Activated T-cell treated with anti-CD3 and anti-CD28 coated beads for 4 hours (primary cell): ENCODE results near the gene COPS8.

Source experiments
- DNase-seq: peaks from one replicate; pipeline ENCODE4 v3.0.0-alpha.2; 2020

COPS8 gene

GRCh38 chr2:237134321-237135230, 48.9 kb downstream of the COPS8 start:
- DNase-seq, result no peak

DNA sequence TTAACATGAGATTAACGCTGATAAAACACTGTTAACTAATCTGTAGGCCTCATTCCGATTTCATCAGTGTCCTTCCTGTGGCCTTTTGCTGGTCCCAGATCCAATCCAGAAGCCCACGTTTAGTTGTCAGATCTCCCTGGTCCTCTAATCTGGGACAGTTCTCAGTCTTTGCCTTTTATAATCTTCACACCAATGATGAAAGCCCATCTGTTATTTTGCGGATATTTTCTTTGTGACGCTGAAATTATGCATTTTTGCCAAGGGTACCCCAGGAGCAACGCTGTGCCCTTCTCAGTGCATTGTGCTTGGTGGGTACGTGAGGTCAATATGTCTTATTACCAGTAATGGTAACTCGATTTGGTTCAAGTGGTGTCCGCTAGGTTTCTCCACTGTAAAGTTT, 51.1 kb downstream of the COPS8 start:
- no peak for DNase-seq

DNA sequence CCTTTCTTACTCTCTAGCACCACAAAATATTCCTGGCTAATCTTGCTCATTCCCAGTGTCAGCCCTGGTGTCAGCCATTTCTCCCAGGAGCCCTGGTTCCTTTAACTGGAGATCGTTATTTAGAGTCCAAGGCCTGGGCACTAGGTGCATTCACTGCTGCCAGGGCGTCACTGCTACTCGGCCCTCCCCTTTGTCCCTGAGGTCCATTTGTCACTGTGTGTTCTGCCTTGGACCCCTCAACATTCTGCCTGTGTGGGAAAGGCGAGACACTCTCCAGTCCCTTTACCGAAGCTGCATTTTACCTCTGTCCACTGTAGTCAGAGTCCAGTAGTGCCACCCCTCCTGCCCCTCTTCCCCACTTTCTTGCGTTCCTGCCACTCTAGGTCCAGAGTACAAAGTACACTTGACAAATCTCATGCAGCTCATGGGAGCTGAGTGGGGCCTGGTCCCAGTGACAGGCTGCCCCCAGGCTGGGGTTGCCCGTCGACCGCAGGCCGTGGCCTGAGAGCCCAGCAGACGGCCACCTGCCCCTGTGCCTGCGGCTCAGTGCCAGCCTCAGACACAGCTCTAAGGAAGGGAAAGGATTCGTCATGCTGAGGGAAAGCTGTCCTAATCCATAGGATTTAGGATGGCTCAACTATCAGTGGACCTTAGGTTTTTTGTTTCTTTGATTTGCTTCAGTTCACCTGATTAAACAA, 52.1 kb downstream of the COPS8 start:
- DNase-seq, result no peak

- DNase-seq, result no peak
Measured at GRCh38 chr2:237139123-237139675, 53.5 kb downstream of the COPS8 start.

GRCh38 chr2:237140689-237141285, 55.1 kb downstream of the COPS8 start:
- DNase-seq, result no peak

DNA sequence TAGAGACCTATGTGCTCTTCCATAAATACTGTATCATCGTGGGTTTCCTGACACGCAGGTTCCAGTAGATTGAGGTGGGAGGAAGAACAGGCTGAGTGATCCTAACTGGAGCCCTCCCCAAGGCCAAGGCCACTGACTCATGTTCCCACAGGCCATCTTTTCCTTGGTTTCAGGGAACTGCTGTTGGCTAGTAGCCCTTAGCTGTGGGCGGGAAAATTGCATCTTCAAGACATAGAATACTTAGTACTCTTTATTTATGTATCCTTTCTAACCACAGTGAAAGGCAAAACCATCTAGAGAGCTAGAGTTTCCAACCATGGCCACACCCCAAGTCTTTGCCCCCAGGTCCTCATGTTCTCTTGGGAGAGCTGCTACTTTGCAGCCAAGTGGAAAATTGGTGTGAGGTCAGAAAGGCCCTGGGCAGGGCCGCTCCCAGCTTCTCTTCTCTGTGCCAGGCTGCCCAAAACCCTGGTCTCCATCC, 55.9 kb downstream of the COPS8 start:
- DNase-seq, result no peak

DNA sequence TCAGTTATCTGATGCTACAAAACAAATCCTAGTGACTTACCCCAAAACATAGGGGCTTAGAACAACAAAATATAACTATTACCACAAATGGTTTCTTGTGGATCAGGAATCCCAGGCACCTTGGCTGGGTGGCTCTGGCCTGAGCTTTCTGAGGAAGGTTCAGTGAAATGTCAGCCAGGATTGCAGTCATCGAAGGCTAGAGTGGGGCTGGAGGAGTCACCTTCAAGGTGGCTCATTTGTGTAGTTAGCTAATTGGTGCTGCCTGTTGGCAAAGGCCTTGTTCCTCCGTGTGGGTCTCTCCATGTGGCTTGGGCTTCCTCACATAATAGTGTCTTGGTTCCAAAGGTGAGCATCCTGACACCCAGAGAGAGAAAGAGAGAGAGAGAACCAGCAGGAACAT, 57.4 kb downstream of the COPS8 start:
- DNase-seq, result no peak

DNA sequence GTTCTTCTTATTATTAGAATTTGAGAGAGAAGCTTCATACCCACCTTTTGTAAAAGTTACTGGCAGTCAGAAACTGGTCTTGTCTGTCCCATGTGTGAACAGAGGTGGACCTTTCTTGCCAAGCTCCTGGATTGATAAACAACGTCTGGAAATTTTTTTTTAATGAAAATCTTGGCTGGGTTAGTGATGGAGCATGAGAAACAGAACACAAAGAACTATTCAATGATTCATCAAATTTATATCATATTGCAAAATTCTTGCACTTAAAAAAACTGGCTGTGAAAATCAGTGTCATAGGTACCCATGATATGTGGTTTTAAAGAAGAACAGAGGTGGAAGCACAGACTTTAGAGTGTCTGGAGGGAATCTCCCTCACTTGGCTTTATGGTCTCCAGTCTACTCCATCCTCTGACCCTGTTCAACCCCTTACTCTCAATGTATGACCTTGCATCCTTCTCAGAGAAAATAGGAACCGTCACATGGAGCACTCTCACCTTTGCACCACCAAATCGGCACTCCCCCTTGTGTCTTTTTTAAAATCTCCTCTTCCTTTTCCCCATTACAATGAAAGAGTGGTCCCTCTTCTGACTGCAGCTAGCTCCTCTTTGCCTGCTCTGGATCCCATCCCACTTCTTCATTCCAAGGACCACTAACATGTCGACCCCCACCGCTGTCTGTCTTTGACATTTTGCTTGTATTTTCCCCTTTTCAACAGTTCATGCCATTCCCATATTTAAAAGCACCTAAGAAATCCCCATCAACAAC, 58.2 kb downstream of the COPS8 start:
- no peak for DNase-seq

DNA sequence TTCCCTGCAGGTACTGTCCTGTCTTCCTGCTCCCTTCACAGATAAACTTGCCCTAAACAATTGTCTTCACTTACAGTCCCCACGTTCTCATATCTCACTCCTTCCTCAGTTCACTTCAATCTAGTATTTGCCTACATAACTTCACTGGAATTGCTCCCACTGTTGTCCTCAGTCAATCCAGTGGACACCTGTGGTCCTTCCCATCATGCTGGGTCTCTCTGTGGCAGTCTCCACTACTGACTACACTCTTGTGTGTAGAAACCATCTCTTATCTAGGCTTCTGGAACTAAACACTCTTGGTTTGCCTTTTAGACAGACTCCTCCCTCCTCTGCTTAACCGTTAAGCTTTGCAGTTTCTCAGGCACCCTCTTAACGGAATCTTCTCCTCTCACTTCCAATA, 58.8 kb downstream of the COPS8 start:
- DNase-seq, result no peak

DNA sequence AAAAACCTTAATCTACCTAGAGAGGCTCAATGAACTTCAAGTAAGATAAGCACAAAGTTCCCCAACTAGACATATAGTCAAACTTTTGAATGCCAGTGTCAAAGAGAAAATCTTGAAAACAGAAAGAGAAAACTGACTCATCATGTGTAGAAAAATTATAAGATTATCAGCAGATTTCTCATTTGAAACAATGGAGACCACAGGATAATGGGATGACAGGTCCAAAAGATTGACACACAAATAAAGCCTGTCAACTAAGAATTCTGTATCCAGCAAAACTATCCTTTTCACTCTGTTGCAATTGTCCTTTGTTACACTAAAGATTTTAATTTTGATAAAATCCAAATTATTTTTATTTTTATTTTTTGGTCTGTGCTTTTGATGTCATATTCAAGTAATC, 61.6 kb downstream of the COPS8 start:
- no peak for DNase-seq

DNA sequence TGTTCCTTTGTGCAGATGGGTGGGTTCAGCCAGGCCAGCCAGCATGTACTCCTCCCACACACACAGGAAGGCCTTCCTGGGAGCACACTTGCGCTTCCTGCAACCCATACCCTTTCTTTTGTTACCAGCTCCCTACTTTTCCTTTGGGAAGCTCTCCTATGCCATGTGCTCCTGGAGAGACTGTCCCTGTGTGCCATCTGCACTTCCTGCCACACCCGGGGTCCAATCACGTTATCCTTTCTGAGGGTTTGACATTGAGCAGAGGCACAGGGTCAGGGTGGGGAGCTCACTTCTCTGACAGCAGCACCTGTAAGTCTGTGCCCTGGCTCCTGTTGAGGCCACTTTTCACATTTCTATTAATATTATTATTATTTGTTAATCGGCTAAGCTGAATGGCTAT, 62.9 kb downstream of the COPS8 start:
- no peak for DNase-seq

GRCh38 chr2:237149425-237149824, 63.7 kb downstream of the COPS8 start:
- DNase-seq, result no peak
